ENCODE data around the gene TMPO. TPM values are rescaled to one million over a fixed set of nuclear protein-coding genes. Genes with fewer than 3 reads are reported as not detected.
A peak's percentile ranks its signal among the peaks of the same experiment; 100 is the strongest.
"Not testable (repeated sequence)": the region's sequence is repeated elsewhere in the genome, so short reads cannot be mapped to it uniquely, and the experiment has no call there.

The TMPO gene
- total RNA-seq, 4 donors from 2014 or later, result 59.7 to 256 (median 93.8) TPM

GRCh38 chr12:98503342-98503591, 12.1 kb upstream of the TMPO start:
- peak overlapping the region; percentile 97 for H3K27ac ChIP-seq
- peak overlapping the region; percentile 73 to 77 for H3K4me3 ChIP-seq
- no peaks in the 10 kb centered on the region for H3K4me1 ChIP-seq
- DNase-seq, result peak; percentile 91 to 94
- no peaks in the 10 kb centered on the region for H3K27me3 ChIP-seq
- H3K36me3 ChIP-seq, result no peaks in the 10 kb centered on the region
- intact Hi-C loops (cut with DNase I; ENCODE audit: low total_unique reads), result no loop called here
- H3K9me3 ChIP-seq, result no peaks in the 10 kb centered on the region
- TF ChIP-seq CTCF (IDR thresholded peaks at IDR 0.05), result no peak
- TF ChIP-seq POLR2A (IDR thresholded peaks at IDR 0.05), result peak in 1 of 2 donors; percentile 3

- Histone ChIP-seq H3K4me1 (no peaks in the 10 kb centered on the region), H3K36me3 (no peaks in the 10 kb centered on the region), H3K27me3 (no peaks in the 10 kb centered on the region), H3K9me3 (no peaks in the 10 kb centered on the region), H3K27ac (peak overlapping the region; percentile 97), H3K4me3 (peak overlapping the region; percentile 73 to 77)
- intact Hi-C loops (cut with DNase I; ENCODE audit: low total_unique reads), result no loop called here
- TF ChIP-seq POLR2A (IDR thresholded peaks at IDR 0.05) (peak in 1 of 2 donors; percentile 33), CTCF (IDR thresholded peaks at IDR 0.05) (no peak)
- DNase-seq, result peak; percentile 92 to 95
These were observed 11.6 kb upstream of the TMPO start for GRCh38 chr12:98503592-98504367.

GRCh38 chr12:98504368-98504617, 11.1 kb upstream of the TMPO start:
- Histone ChIP-seq H3K27ac (peak overlapping the region; percentile 97), H3K9me3 (no peaks in the 10 kb centered on the region), H3K36me3 (no peaks in the 10 kb centered on the region), H3K27me3 (no peaks in the 10 kb centered on the region), H3K4me1 (no peaks in the 10 kb centered on the region), H3K4me3 (peak overlapping the region; percentile 73 to 77)
- DNase-seq, result no peak
- TF ChIP-seq POLR2A (IDR thresholded peaks at IDR 0.05), result no peak
- no peak for TF ChIP-seq CTCF (IDR thresholded peaks at IDR 0.05)
- intact Hi-C loops (cut with DNase I; ENCODE audit: low total_unique reads), result no loop called here

GRCh38 chr12:98509063-98509462, 6.3 kb upstream of the TMPO start:
- TF ChIP-seq CTCF (IDR thresholded peaks at IDR 0.05) (no peak), POLR2A (IDR thresholded peaks at IDR 0.05) (no peak)
- no peaks in the 10 kb centered on the region for H3K27me3 ChIP-seq
- H3K27ac ChIP-seq, result no peak overlapping the region
- intact Hi-C loops (cut with DNase I; ENCODE audit: low total_unique reads), result no loop called here
- H3K4me1 ChIP-seq, result peaks cover 0 to 5% of the 10 kb centered on the region in 2 donors
- H3K9me3 ChIP-seq, result no peaks in the 10 kb centered on the region
- no peak for DNase-seq
- H3K4me3 ChIP-seq, result no peak overlapping the region
- no peaks in the 10 kb centered on the region for H3K36me3 ChIP-seq

GRCh38 chr12:98511806-98512205, 3.6 kb upstream of the TMPO start:
- H3K36me3 ChIP-seq; H3K4me3 ChIP-seq; DNase-seq; H3K9me3 ChIP-seq; intact Hi-C loops (cut with DNase I; ENCODE audit: low total_unique reads); H3K27me3 ChIP-seq; H3K27ac ChIP-seq; H3K4me1 ChIP-seq: not testable (repeated sequence)

All from uterus (tissue), 4 donors.